ENCODE results near the gene RSAD2.

GRCh38 chr2:6872394-6872793 lies 5.2 kb upstream of the RSAD2 start:
- TF ChIP-seq CTCF (IDR thresholded peaks at IDR 0.05) (no peak), EZH2 (IDR thresholded peaks at IDR 0.05; ENCODE audit: borderline replicate concordance, insufficient read depth, low read depth, low read length, poor library complexity, severe bottlenecking) (no peak)
